ENCODE data around the gene XDH.

DNA sequence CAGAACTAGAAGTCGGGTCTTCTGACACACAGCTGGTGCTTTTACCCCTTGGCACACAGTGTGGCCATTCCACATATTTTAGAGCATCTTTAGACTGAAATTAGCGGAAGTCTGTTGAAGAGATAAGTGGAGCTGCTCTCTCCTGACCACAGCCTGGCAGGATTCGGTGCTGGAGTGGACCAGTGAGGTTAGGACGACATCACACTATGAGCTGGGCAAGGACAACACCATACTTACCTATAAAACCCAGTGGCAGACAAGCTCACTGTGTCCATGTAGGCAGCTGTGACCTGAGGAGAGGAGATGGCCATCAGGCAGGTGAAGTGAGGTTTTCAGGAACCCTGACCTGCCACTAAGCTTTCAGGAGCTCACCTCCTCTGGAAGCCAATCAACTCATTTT is 70.1 kb downstream of the XDH start:
- TF ChIP-seq, protein P1, sequence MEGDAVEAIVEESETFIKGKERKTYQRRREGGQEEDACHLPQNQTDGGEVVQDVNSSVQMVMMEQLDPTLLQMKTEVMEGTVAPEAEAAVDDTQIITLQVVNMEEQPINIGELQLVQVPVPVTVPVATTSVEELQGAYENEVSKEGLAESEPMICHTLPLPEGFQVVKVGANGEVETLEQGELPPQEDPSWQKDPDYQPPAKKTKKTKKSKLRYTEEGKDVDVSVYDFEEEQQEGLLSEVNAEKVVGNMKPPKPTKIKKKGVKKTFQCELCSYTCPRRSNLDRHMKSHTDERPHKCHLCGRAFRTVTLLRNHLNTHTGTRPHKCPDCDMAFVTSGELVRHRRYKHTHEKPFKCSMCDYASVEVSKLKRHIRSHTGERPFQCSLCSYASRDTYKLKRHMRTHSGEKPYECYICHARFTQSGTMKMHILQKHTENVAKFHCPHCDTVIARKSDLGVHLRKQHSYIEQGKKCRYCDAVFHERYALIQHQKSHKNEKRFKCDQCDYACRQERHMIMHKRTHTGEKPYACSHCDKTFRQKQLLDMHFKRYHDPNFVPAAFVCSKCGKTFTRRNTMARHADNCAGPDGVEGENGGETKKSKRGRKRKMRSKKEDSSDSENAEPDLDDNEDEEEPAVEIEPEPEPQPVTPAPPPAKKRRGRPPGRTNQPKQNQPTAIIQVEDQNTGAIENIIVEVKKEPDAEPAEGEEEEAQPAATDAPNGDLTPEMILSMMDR (conservative IDR thresholded peaks at IDR 0.05), result no peak
- TF ChIP-seq EZH2 (IDR thresholded peaks at IDR 0.05; ENCODE audit: low read depth), result no peak
